Measurements from ENCODE around the gene GSTCD. TPM values are rescaled to one million over a fixed set of nuclear protein-coding genes. Genes with fewer than 3 reads are reported as not detected.
"Not testable (repeated sequence)": the region's sequence is repeated elsewhere in the genome, so short reads cannot be mapped to it uniquely, and the experiment has no call there.

GSTCD gene
- total and polyA plus RNA-seq, 4 donors, result 1.2 to 8.7 (median 4.3) TPM

- H3K4me1 ChIP-seq (ENCODE audit: control insufficient read depth in 4 of 4, insufficient read depth in 4 of 4, low read length in 3 of 4); DNase-seq (ENCODE audit: low spot score); H3K27me3 ChIP-seq (ENCODE audit: control insufficient read depth in 4 of 4, insufficient read depth in 4 of 4, low read length in 3 of 4); H3K27ac ChIP-seq (ENCODE audit: low read depth in 1 of 2, low read length in 2 of 2); H3K4me3 ChIP-seq (ENCODE audit: low read depth in 1 of 3, low read length in 3 of 3); H3K9me3 ChIP-seq (ENCODE audit: control insufficient read depth in 4 of 4, low read length in 3 of 4); H3K9ac ChIP-seq (ENCODE audit: low read depth in 1 of 2, low read length in 2 of 2); H3K36me3 ChIP-seq (ENCODE audit: control insufficient read depth in 4 of 4, insufficient read depth in 3 of 4, low read depth in 1 of 4, low read length in 3 of 4): not testable (repeated sequence)
- WGBS, result 99% methylated on average over 4 of the region's 4 CpGs
Measured at GRCh38 chr4:105729895-105730294, 21.3 kb downstream of the GSTCD start.

GRCh38 chr4:105735217-105735616 is 26.6 kb downstream of the GSTCD start:
- not testable (repeated sequence) for H3K4me3 ChIP-seq (ENCODE audit: low read depth in 1 of 3, low read length in 3 of 3); H3K36me3 ChIP-seq (ENCODE audit: control insufficient read depth in 4 of 4, insufficient read depth in 3 of 4, low read depth in 1 of 4, low read length in 3 of 4); DNase-seq (ENCODE audit: low spot score); H3K27ac ChIP-seq (ENCODE audit: low read depth in 1 of 2, low read length in 2 of 2); H3K9ac ChIP-seq (ENCODE audit: low read depth in 1 of 2, low read length in 2 of 2); H3K4me1 ChIP-seq (ENCODE audit: control insufficient read depth in 4 of 4, insufficient read depth in 4 of 4, low read length in 3 of 4); H3K27me3 ChIP-seq (ENCODE audit: control insufficient read depth in 4 of 4, insufficient read depth in 4 of 4, low read length in 3 of 4)
- WGBS, result 99% methylated on average over 10 of the region's 10 CpGs
- peaks cover 5 to 11% (median 5%) of the 10 kb centered on the region in 4 donors for H3K9me3 ChIP-seq (ENCODE audit: control insufficient read depth in 4 of 4, low read length in 3 of 4)

DNA sequence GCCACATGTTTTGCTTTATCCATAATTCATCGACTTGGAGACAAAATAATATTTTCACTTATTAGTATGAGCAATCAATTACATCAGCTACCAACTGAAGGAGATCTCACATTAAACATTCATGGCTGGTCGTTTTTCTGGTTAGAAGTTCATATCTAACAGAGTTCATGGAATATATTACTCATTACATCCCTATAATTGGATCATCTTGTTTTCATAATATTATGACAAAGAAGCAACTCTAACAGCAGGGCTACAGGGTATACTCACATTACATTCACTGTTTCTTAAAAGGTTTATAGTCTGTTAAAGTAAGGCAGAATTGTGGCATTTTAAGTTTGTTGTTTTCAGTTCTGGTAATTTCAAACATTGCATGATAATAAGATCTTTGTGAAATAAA is 33.0 kb downstream of the GSTCD start:
- H3K27ac ChIP-seq (ENCODE audit: low read depth in 1 of 2, low read length in 2 of 2), result no peak overlapping the region
- peaks cover 0 to 4% (median 0%) of the 10 kb centered on the region in 4 donors for H3K36me3 ChIP-seq (ENCODE audit: control insufficient read depth in 4 of 4, insufficient read depth in 3 of 4, low read depth in 1 of 4, low read length in 3 of 4)
- H3K4me1 ChIP-seq (ENCODE audit: control insufficient read depth in 4 of 4, insufficient read depth in 4 of 4, low read length in 3 of 4), result no peaks in the 10 kb centered on the region
- no peak overlapping the region for H3K9ac ChIP-seq (ENCODE audit: low read depth in 1 of 2, low read length in 2 of 2)
- H3K4me3 ChIP-seq (ENCODE audit: low read depth in 1 of 3, low read length in 3 of 3), result no peak overlapping the region
- no peak for TF ChIP-seq RAD21 (IDR thresholded peaks at IDR 0.05)
- TF ChIP-seq REST (IDR thresholded peaks at IDR 0.05), result no peak
- no peak for TF ChIP-seq EGR1 (IDR thresholded peaks at IDR 0.05; ENCODE audit: low read depth in 2 of 2)
- TF ChIP-seq CTCF (IDR thresholded peaks at IDR 0.05; ENCODE audit: low read depth, low read length, missing input control), result no peak
- TF ChIP-seq, protein P1, sequence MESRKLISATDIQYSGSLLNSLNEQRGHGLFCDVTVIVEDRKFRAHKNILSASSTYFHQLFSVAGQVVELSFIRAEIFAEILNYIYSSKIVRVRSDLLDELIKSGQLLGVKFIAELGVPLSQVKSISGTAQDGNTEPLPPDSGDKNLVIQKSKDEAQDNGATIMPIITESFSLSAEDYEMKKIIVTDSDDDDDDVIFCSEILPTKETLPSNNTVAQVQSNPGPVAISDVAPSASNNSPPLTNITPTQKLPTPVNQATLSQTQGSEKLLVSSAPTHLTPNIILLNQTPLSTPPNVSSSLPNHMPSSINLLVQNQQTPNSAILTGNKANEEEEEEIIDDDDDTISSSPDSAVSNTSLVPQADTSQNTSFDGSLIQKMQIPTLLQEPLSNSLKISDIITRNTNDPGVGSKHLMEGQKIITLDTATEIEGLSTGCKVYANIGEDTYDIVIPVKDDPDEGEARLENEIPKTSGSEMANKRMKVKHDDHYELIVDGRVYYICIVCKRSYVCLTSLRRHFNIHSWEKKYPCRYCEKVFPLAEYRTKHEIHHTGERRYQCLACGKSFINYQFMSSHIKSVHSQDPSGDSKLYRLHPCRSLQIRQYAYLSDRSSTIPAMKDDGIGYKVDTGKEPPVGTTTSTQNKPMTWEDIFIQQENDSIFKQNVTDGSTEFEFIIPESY (IDR thresholded peaks at IDR 0.05), result no peak
- no peak for TF ChIP-seq HNF4G (IDR thresholded peaks at IDR 0.05)
- TF ChIP-seq FOXA2 (IDR thresholded peaks at IDR 0.05), result no peak
- TF ChIP-seq, protein P2, sequence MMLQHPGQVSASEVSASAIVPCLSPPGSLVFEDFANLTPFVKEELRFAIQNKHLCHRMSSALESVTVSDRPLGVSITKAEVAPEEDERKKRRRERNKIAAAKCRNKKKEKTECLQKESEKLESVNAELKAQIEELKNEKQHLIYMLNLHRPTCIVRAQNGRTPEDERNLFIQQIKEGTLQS (IDR thresholded peaks at IDR 0.05), result no peak
- no peak for TF ChIP-seq GABPA (IDR thresholded peaks at IDR 0.05 in 1 of 2, conservative IDR thresholded peaks at IDR 0.05 in 1 of 2)
- TF ChIP-seq YY1 (IDR thresholded peaks at IDR 0.05), result no peak
- no peak for TF ChIP-seq HNF4A (conservative IDR thresholded peaks at IDR 0.05)
- no peak for TF ChIP-seq MAX (IDR thresholded peaks at IDR 0.05)
- TF ChIP-seq NR2F2 (IDR thresholded peaks at IDR 0.05), result no peak
- TF ChIP-seq SP1 (IDR thresholded peaks at IDR 0.05), result no peak
- TF ChIP-seq JUND (IDR thresholded peaks at IDR 0.05), result no peak
- TF ChIP-seq FOXA1 (IDR thresholded peaks at IDR 0.05), result no peak
- no peak for TF ChIP-seq TAF1 (conservative IDR thresholded peaks at IDR 0.05)
- TF ChIP-seq RXRA (IDR thresholded peaks at IDR 0.05), result no peak
- no peak for DNase-seq (ENCODE audit: low spot score)
- peaks cover 3 to 5% (median 3%) of the 10 kb centered on the region in 4 donors for H3K9me3 ChIP-seq (ENCODE audit: control insufficient read depth in 4 of 4, low read length in 3 of 4)
- WGBS, result 84% methylated on average over 2 of the region's 2 CpGs
- no peaks in the 10 kb centered on the region for H3K27me3 ChIP-seq (ENCODE audit: control insufficient read depth in 4 of 4, insufficient read depth in 4 of 4, low read length in 3 of 4)
